GM19328 (cell line): Measurements from ENCODE around the gene IL36B.
"Not testable (repeated sequence)": the region's sequence is repeated elsewhere in the genome, so short reads cannot be mapped to it uniquely, and the experiment has no call there.

Experiments used
- ATAC-seq: cut with Tn5 transposase; IDR thresholded peaks from one replicate; pipeline ENCODE4 v1.9.1; 2021; ENCODE audit warnings: mild to moderate bottlenecking, moderate library complexity; ENCODE audit not compliant: unreplicated experiment

Gene IL36B

GRCh38 chr2:113052396-113052917, at the start of gene IL36B:
TSS of gene IL36B (minus strand) at chr2:113052867.
- ATAC-seq, result no peak

- no peak for ATAC-seq
Measured at GRCh38 chr2:113102133-113102532, 49.5 kb upstream of the IL36B start.

GRCh38 chr2:113098532-113098931, 45.9 kb upstream of the IL36B start:
- no peak for ATAC-seq

GRCh38 chr2:113098041-113098440, 45.4 kb upstream of the IL36B start:
- ATAC-seq, result no peak

GRCh38 chr2:113096842-113097618, 44.4 kb upstream of the IL36B start:
- not testable (repeated sequence) for ATAC-seq

- not testable (repeated sequence) for ATAC-seq
Measured at GRCh38 chr2:113096306-113096705, 43.6 kb upstream of the IL36B start.

- no peak for ATAC-seq
Measured at GRCh38 chr2:113093613-113093977, 40.9 kb upstream of the IL36B start.

GRCh38 chr2:113092864-113093612, 40.4 kb upstream of the IL36B start:
- no peak for ATAC-seq

- no peak for ATAC-seq
Measured at GRCh38 chr2:113091231-113091896, 38.7 kb upstream of the IL36B start.

GRCh38 chr2:113089916-113090315, 37.2 kb upstream of the IL36B start:
- no peak for ATAC-seq

GRCh38 chr2:113088213-113088992, 35.7 kb upstream of the IL36B start:
- no peak for ATAC-seq

GRCh38 chr2:113085542-113085941, 32.9 kb upstream of the IL36B start:
- ATAC-seq, result no peak

- no peak for ATAC-seq
Measured at GRCh38 chr2:113084249-113085000, 31.8 kb upstream of the IL36B start.

- ATAC-seq, result no peak
Measured at GRCh38 chr2:113083296-113083695, 30.6 kb upstream of the IL36B start.

GRCh38 chr2:113081488-113082210, 29.0 kb upstream of the IL36B start:
- ATAC-seq, result no peak

GRCh38 chr2:113080134-113080533, 27.5 kb upstream of the IL36B start:
- no peak for ATAC-seq

GRCh38 chr2:113079131-113079530, 26.5 kb upstream of the IL36B start:
- no peak for ATAC-seq

- no peak for ATAC-seq
Measured at GRCh38 chr2:113078350-113078839, 25.7 kb upstream of the IL36B start.

GRCh38 chr2:113077921-113078320, 25.3 kb upstream of the IL36B start:
- ATAC-seq, result no peak
